HG03045 (cell line): ENCODE data around the gene CBR1.

Experiments
- ATAC-seq: cut with Tn5 transposase; IDR thresholded peaks from one replicate; pipeline ENCODE4 v1.9.1; 2021; ENCODE audit warnings: mild to moderate bottlenecking, moderate library complexity; ENCODE audit not compliant: unreplicated experiment

Gene CBR1

GRCh38 chr21:36069713-36070583 is at the start of gene CBR1:
Gene CBR1 (plus strand): TSS chr21:36070024. CDS start chr21:36070116, 92 bp downstream.
- peak; percentile 94 for ATAC-seq

GRCh38 chr21:36021251-36021837 is 48.5 kb upstream of the CBR1 start:
- no peak for ATAC-seq

- ATAC-seq: no peak
Observed at GRCh38 chr21:36022427-36023091, 47.3 kb upstream of the CBR1 start.

GRCh38 chr21:36023092-36023480 is 46.7 kb upstream of the CBR1 start:
- no peak for ATAC-seq

GRCh38 chr21:36024782-36025181 is 45.0 kb upstream of the CBR1 start:
- no peak for ATAC-seq

- no peak for ATAC-seq
Observed at GRCh38 chr21:36027347-36027746, 42.5 kb upstream of the CBR1 start.

- ATAC-seq: peak; percentile 56
Observed at GRCh38 chr21:36028127-36029069, 41.4 kb upstream of the CBR1 start.

GRCh38 chr21:36029309-36029708 is 40.5 kb upstream of the CBR1 start:
- no peak for ATAC-seq

GRCh38 chr21:36030581-36031189 is 39.1 kb upstream of the CBR1 start:
- ATAC-seq: no peak

GRCh38 chr21:36032647-36033406 is 37.0 kb upstream of the CBR1 start:
- no peak for ATAC-seq

- no peak for ATAC-seq
Observed at GRCh38 chr21:36034211-36034913, 35.5 kb upstream of the CBR1 start.

GRCh38 chr21:36035381-36035791 is 34.4 kb upstream of the CBR1 start:
- ATAC-seq: no peak

- ATAC-seq: no peak
Observed at GRCh38 chr21:36038701-36039497, 30.9 kb upstream of the CBR1 start.

GRCh38 chr21:36039861-36040260 is 30.0 kb upstream of the CBR1 start:
- ATAC-seq: no peak

- ATAC-seq: no peak
Observed at GRCh38 chr21:36040389-36040788, 29.4 kb upstream of the CBR1 start.

- no peak for ATAC-seq
Observed at GRCh38 chr21:36041910-36042309, 27.9 kb upstream of the CBR1 start.

GRCh38 chr21:36044056-36044455 is 25.8 kb upstream of the CBR1 start:
- no peak for ATAC-seq

- ATAC-seq: no peak
Observed at GRCh38 chr21:36045993-36046392, 23.8 kb upstream of the CBR1 start.
